Stomach smooth muscle (tissue), 2 donors: ENCODE data around the gene C5orf24.

Source experiments
- H3K27ac ChIP-seq: one replicate; pipeline ENCODE4 v1.7.0; 2013; ENCODE audit warnings: mild to moderate bottlenecking, low read length, inconsistent platforms
- H3K27me3 ChIP-seq, 2 donors: one replicate each; pipeline ENCODE4 v1.7.0; 2013; ENCODE audit warnings: low read length in 2 of 2; ENCODE audit not compliant: insufficient read depth in 2 of 2, control insufficient read depth in 1 of 2
- H3K36me3 ChIP-seq, 2 donors: one replicate each; pipeline ENCODE4 v1.7.0; 2013; ENCODE audit warnings: low read length in 2 of 2; ENCODE audit not compliant: control insufficient read depth in 2 of 2, insufficient read depth in 2 of 2
- H3K4me1 ChIP-seq: one replicate; pipeline ENCODE4 v1.7.0; 2013; ENCODE audit warnings: low read length; ENCODE audit not compliant: control insufficient read depth, insufficient read depth
- H3K4me3 ChIP-seq, 2 donors: one replicate each; pipeline ENCODE4 v1.7.0; 2013; ENCODE audit warnings: low read length in 2 of 2
- H3K9ac ChIP-seq, 2 donors: one replicate each; pipeline ENCODE4 v1.7.0; 2013; ENCODE audit warnings: low read length in 2 of 2, mild to moderate bottlenecking in 1 of 2
- H3K9me3 ChIP-seq, 2 donors: one replicate each; pipeline ENCODE4 v1.7.0; 2013; ENCODE audit warnings: low read length in 2 of 2; ENCODE audit not compliant: control insufficient read depth in 2 of 2
- donor health status: healthy.
- donor health status: Pancreatic carcinoma.

The C5orf24 gene

GRCh38 chr5:134906811-134907210 is 61.0 kb downstream of the C5orf24 start:
- peaks cover 4 to 18% of the 10 kb centered on the region in 2 donors for H3K36me3 ChIP-seq
- H3K4me3 ChIP-seq = no peak overlapping the region
- no peaks in the 10 kb centered on the region for H3K4me1 ChIP-seq
- no peak overlapping the region for H3K27ac ChIP-seq
- H3K27me3 ChIP-seq = no peaks in the 10 kb centered on the region
- H3K9ac ChIP-seq = no peak overlapping the region
- no peaks in the 10 kb centered on the region for H3K9me3 ChIP-seq
